HCT116 (cell line): Measurements from ENCODE around the gene SLC26A3. TPM values are rescaled to one million over a fixed set of nuclear protein-coding genes. Genes with fewer than 3 reads are reported as not detected.

Experiments
- ATAC-seq: fragments of 200-7000 bp; cut with Tn5 transposase; 2 replicates; pipeline ENCODE4 v1.9.1; 2020; ENCODE audit warnings: mild to moderate bottlenecking, moderate library complexity
- BruUV-seq: library from RNA; stranded (reverse); fragments of 400-500 nt; replicated peaks from 2 replicates; lab custom pipeline; 2021; lab: Mats Ljungman, UMichigan
- CTCF ChIA-PET: fragments of 300-600 bp; sonication (Branson Sonifier 250); formaldehyde crosslinking; loops from one replicate; lab custom pipeline; 2021; ENCODE audit warnings: antibody characterized with exemption; lab: Charles Lee
- POLR2A ChIA-PET: fragments of 300-600, 350-600 bp; sonication (Branson Sonifier 250); formaldehyde crosslinking; loops from one replicate; lab custom pipeline; 2021; ENCODE audit warnings: antibody characterized with exemption; lab: Charles Lee
- RAD21 ChIA-PET, 2 experiments: fragments of 300-600 bp; sonication (Branson Sonifier 250); formaldehyde crosslinking; loops; one replicate each; lab custom pipeline; 2023; ENCODE audit warnings: low total read pairs in 2 of 2; ENCODE audit not compliant: uncharacterized antibody in 2 of 2, unreplicated experiment in 2 of 2, low non-redundant PET in 1 of 2; lab: Charles Lee
- DNase-seq: peaks from one replicate; pipeline ENCODE4 v3.0.0-alpha.2; 2010; ENCODE audit warnings: low read depth, low spot score
- H2AFZ ChIP-seq: fragments of 200-600 bp; shearing (Covaris generic), sonication (generic); 2 replicates; pipeline ENCODE4 v1.6.1; 2017; ENCODE audit warnings: low read depth, mixed run types, mixed read lengths, antibody characterized with exemption, low read length; ENCODE audit not compliant: poor library complexity, severe bottlenecking
- H3K27ac ChIP-seq: 2 replicates; pipeline ENCODE4 v1.5.1; 2012; ENCODE audit warnings: low read depth, low read length
- H3K27me3 ChIP-seq: fragments of 200-600 bp; sonication (generic); 2 replicates; pipeline ENCODE4 v1.6.1; 2016; ENCODE audit warnings: mixed run types, low read length, mixed read lengths; ENCODE audit not compliant: insufficient read depth
- H3K36me3 ChIP-seq, 2 experiments: fragments of 200-500 bp in 1 of 2; fragments of 200-600 bp in 1 of 2; sonication (Bioruptor generic) in 1 of 2; sonication (generic) in 1 of 2; 2 replicates each; pipeline versions ENCODE4 v1.5.1 to v1.6.1; 2014 to 2016; ENCODE audit warnings: low read length in 2 of 2, inconsistent platforms in 1 of 2, mixed read lengths in 1 of 2, mixed run types in 1 of 2; ENCODE audit not compliant: insufficient read depth in 2 of 2, control insufficient read depth in 1 of 2
- H3K4me1 ChIP-seq, 2 experiments: fragments of 200-600 bp in 1 of 2; sonication (generic) in 1 of 2; 2 replicates each; pipeline versions ENCODE4 v1.5.1 to v1.6.1; 2012 to 2017; ENCODE audit warnings: low read length in 2 of 2, inconsistent platforms in 1 of 2, mild to moderate bottlenecking in 1 of 2, mixed read lengths in 1 of 2, mixed run types in 1 of 2, moderate library complexity in 1 of 2; ENCODE audit not compliant: insufficient read depth in 2 of 2, control insufficient read depth in 1 of 2
- H3K4me2 ChIP-seq: fragments of 200-600 bp; sonication (generic); 2 replicates; pipeline ENCODE4 v1.6.1; 2017; ENCODE audit warnings: mixed run types, low read length, mixed read lengths
- H3K4me3 ChIP-seq, 2 experiments: fragments of 200-600 bp in 1 of 2; sonication (generic) in 1 of 2; replicated peaks in 1 of 2; 2 replicates each; pipeline ENCODE4 v1.5.1; 2011 to 2016; ENCODE audit warnings: low read length in 2 of 2, control low read depth in 1 of 2, low read depth in 1 of 2, mild to moderate bottlenecking in 1 of 2, mixed read lengths in 1 of 2, mixed run types in 1 of 2
- H3K79me2 ChIP-seq: fragments of 200-600 bp; sonication (generic); 2 replicates; pipeline ENCODE4 v1.6.1; 2017; ENCODE audit warnings: mild to moderate bottlenecking, mixed run types, low read length, moderate library complexity, mixed read lengths; ENCODE audit not compliant: insufficient read depth
- H3K9ac ChIP-seq: fragments of 200-600 bp; sonication (generic); 2 replicates; pipeline ENCODE4 v1.6.1; 2016; ENCODE audit warnings: low read length, mixed read lengths
- H3K9me2 ChIP-seq: fragments of 200-600 bp; sonication (generic), shearing (Covaris generic); 2 replicates; pipeline ENCODE4 v1.6.1; 2017; ENCODE audit warnings: mixed run types, mild to moderate bottlenecking, moderate library complexity; ENCODE audit not compliant: insufficient read depth
- H3K9me3 ChIP-seq, 2 experiments: fragments of 200-500 bp in 1 of 2; fragments of 200-600 bp in 1 of 2; sonication (Bioruptor generic) in 1 of 2; sonication (generic) in 1 of 2; 2 replicates each; pipeline ENCODE4 v1.6.1; 2014 to 2017; ENCODE audit warnings: low read length in 2 of 2, mixed read lengths in 2 of 2, inconsistent platforms in 1 of 2, low read depth in 1 of 2, mild to moderate bottlenecking in 1 of 2, mixed run types in 1 of 2, moderate library complexity in 1 of 2; ENCODE audit not compliant: control insufficient read depth in 1 of 2, insufficient read depth in 1 of 2
- H4K20me1 ChIP-seq: fragments of 200-600 bp; sonication (generic), shearing (Covaris generic); 2 replicates; pipeline ENCODE4 v1.6.1; 2017; ENCODE audit warnings: mixed run types, mild to moderate bottlenecking, moderate library complexity; ENCODE audit not compliant: insufficient read depth
- CEBPB ChIP-seq: IDR thresholded peaks from 2 replicates; pipeline ENCODE4 v1.6.1; 2012; ENCODE audit warnings: low read depth
- ELF1 ChIP-seq: IDR thresholded peaks from 2 replicates; pipeline ENCODE4 v1.6.1; 2012; ENCODE audit warnings: low read depth, borderline replicate concordance
- EZH2 ChIP-seq: fragments of 200-600 bp; sonication (generic); IDR thresholded peaks from 2 replicates; pipeline ENCODE4 v1.6.1; 2017; ENCODE audit warnings: antibody characterized with exemption, mixed run types
- FOSL1 ChIP-seq: IDR thresholded peaks from 2 replicates; pipeline ENCODE4 v1.6.1; 2012; ENCODE audit warnings: low read depth
- JUND ChIP-seq: IDR thresholded peaks from 2 replicates; pipeline ENCODE4 v1.6.1; 2012
- RAD21 ChIP-seq: IDR thresholded peaks from 2 replicates; pipeline ENCODE4 v1.6.1; 2012; ENCODE audit warnings: low read depth, mild to moderate bottlenecking
- SIN3A ChIP-seq: IDR thresholded peaks from 2 replicates; pipeline ENCODE4 v1.6.1; 2012; ENCODE audit warnings: low read depth
- SP1 ChIP-seq: IDR thresholded peaks from 2 replicates; pipeline ENCODE4 v1.6.1; 2012; ENCODE audit warnings: low read depth
- TCF7L2 ChIP-seq: IDR thresholded peaks from 2 replicates; pipeline ENCODE4 v1.7.0; 2011; ENCODE audit warnings: borderline replicate concordance, inconsistent platforms; ENCODE audit not compliant: insufficient read depth, insufficient read length; ENCODE audit errors: extremely low read depth
- YY1 ChIP-seq: IDR thresholded peaks from 2 replicates; pipeline ENCODE4 v1.6.1; 2011; ENCODE audit warnings: low read length, low read depth, moderate library complexity, mild to moderate bottlenecking; ENCODE audit not compliant: insufficient replicate concordance; ENCODE audit errors: extremely low read depth
- ZNF274 ChIP-seq: fragments of 200-500 bp; sonication (Bioruptor generic); IDR thresholded peaks from 2 replicates; pipeline ENCODE4 v1.6.1; 2014; ENCODE audit warnings: mild to moderate bottlenecking, low read depth, low read length, inconsistent platforms
- intact Hi-C: fragments of 100-400 bp; cut with micrococcal nuclease; formaldehyde crosslinking; loops from 2 replicates; pipeline ENCODE4 v1.10.0; 2022
- total RNA-seq: library from RNA; stranded (reverse); gene quantifications from one replicate; pipeline ENCODE4 v1.2.1, GENCODE V29; 2021; ENCODE audit not compliant: unreplicated experiment
- TF ChIP-seq, protein P1 (sequence below): IDR thresholded peaks from 2 replicates; pipeline ENCODE4 v1.6.1; 2012

SLC26A3 gene
- total RNA-seq, 1 experiment from 2014 or later = 0.54 TPM

DNA sequence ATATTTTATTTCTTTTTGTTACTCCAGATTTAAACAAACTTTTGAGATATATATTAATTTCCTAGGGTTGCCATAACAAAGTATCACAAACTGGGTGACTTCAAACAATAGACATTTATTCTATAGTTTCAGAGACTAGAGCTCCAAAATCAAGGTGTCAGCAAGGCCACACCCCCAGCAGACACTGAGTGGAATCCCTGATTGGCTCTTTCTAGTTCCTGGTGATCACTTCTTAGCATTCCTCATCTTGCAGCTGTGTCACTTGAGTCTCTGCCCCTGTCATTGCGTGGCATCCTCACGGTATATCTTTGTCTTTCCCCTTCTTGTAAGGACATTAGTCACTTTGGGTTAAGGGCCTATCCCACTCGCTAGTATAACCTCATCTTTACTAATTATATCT lies 7.6 kb upstream of the SLC26A3 start:
- ChIA-PET RAD21 (no interaction called here), POLR2A (no interaction called here), CTCF (no interaction called here)
- Histone ChIP-seq H3K4me1 (no peaks in the 10 kb centered on the region), H3K27me3 (no peaks in the 10 kb centered on the region), H2AFZ (no peak overlapping the region), H3K9me3 (no peaks in the 10 kb centered on the region), H3K79me2 (no peaks in the 10 kb centered on the region), H3K27ac (no peak overlapping the region), H4K20me1 (no peaks in the 10 kb centered on the region), H3K36me3 (no peaks in the 10 kb centered on the region), H3K9me2 (no peaks in the 10 kb centered on the region), H3K9ac (no peak overlapping the region), H3K4me2 (no peak overlapping the region), H3K4me3 (no peak overlapping the region)
- BruUV-seq = no TSS peak
- TF ChIP-seq SIN3A = no peak
- no peak for TF ChIP-seq FOSL1
- TF ChIP-seq YY1 = no peak
- TF ChIP-seq CEBPB = no peak
- no peak for TF ChIP-seq ELF1
- TF ChIP-seq RAD21 = no peak
- intact Hi-C loops = no loop called here
- DNase-seq (no peak), ATAC-seq (no peak)

DNA sequence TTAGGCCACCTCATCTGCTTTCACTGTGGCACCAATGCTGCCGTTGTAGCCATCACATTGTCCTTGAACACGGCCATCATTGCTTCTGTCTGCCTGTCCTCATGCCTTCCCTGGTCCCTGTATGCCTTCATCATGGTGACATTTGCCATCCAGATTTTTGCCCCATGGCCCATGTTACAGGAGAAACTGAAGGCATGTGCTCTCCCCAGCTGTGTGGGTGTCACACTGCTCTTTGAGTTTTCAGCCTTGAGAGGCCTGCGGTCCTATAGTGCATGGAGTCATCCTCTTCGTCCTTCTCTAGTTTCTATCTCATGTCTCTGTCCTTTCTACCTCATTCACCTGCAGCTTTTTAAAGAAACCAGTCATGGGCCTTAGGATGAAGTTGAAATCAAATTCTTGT lies 6.2 kb upstream of the SLC26A3 start:
- intact Hi-C loops = no loop called here
- Histone ChIP-seq H3K4me3 (no peak overlapping the region), H3K4me2 (no peak overlapping the region), H3K27me3 (no peaks in the 10 kb centered on the region), H4K20me1 (no peaks in the 10 kb centered on the region), H3K4me1 (no peaks in the 10 kb centered on the region), H3K9me2 (no peaks in the 10 kb centered on the region), H3K27ac (no peak overlapping the region), H3K9ac (no peak overlapping the region), H3K79me2 (no peaks in the 10 kb centered on the region), H3K36me3 (no peaks in the 10 kb centered on the region), H3K9me3 (no peaks in the 10 kb centered on the region)
- BruUV-seq = no TSS peak
- DNase-seq = no peak
- POLR2A ChIA-PET = no interaction called here
- CTCF ChIA-PET = no interaction called here
- RAD21 ChIA-PET = no interaction called here
- TF ChIP-seq TCF7L2 = no peak
- TF ChIP-seq, protein P1, sequence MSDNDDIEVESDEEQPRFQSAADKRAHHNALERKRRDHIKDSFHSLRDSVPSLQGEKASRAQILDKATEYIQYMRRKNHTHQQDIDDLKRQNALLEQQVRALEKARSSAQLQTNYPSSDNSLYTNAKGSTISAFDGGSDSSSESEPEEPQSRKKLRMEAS = no peak
- no peak for TF ChIP-seq EZH2
- TF ChIP-seq ZNF274 = no peak
- no peak for TF ChIP-seq SP1
- TF ChIP-seq JUND = no peak
- no peak for TF ChIP-seq SIN3A
- TF ChIP-seq, all 23 proteins: peak for 0
- no peak for ATAC-seq
- H2AFZ ChIP-seq = no peak overlapping the region
